NCI-H2227 (cell line): ENCODE measurements around the gene MT1HL1.

Source experiments
- DNase-seq: peaks from one replicate; lab custom pipeline; 2025; ENCODE audit not compliant: unreplicated experiment; lab: John Stamatoyannopoulos, UW

The MT1HL1 gene

GRCh38 chr1:237004116-237004515 lies at the start of gene MT1HL1:
TSS of gene MT1HL1 (minus strand) at chr1:237004441. CDS start at chr1:237004372, 69 bp downstream.
- no peak for DNase-seq

- no peak for DNase-seq
Measured at GRCh38 chr1:237050915-237051314, 46.7 kb upstream of the MT1HL1 start.

GRCh38 chr1:237050185-237050584 lies 45.9 kb upstream of the MT1HL1 start:
- no peak for DNase-seq

GRCh38 chr1:237048803-237049202 lies 44.6 kb upstream of the MT1HL1 start:
- DNase-seq, result no peak

GRCh38 chr1:237045278-237046016 lies 41.2 kb upstream of the MT1HL1 start:
- DNase-seq, result no peak

- DNase-seq, result no peak
Measured at GRCh38 chr1:237043846-237044636, 39.8 kb upstream of the MT1HL1 start.

GRCh38 chr1:237042892-237043576 lies 38.8 kb upstream of the MT1HL1 start:
- no peak for DNase-seq

GRCh38 chr1:237042526-237042891 lies 38.3 kb upstream of the MT1HL1 start:
- DNase-seq, result no peak

- peak; percentile 51 for DNase-seq
Measured at GRCh38 chr1:237041795-237042525, 37.7 kb upstream of the MT1HL1 start, which contains the start of gene RYR2. TSS of gene RYR2 (plus strand) at chr1:237042184. CDS start at chr1:237042522, 338 bp downstream.

- DNase-seq, result no peak
Measured at GRCh38 chr1:237041461-237041794, 37.2 kb upstream of the MT1HL1 start.

GRCh38 chr1:237040823-237041222 lies 36.6 kb upstream of the MT1HL1 start:
- no peak for DNase-seq

GRCh38 chr1:237038211-237038610 lies 34.0 kb upstream of the MT1HL1 start:
- no peak for DNase-seq

GRCh38 chr1:237035759-237036158 lies 31.5 kb upstream of the MT1HL1 start:
- DNase-seq, result no peak

- no peak for DNase-seq
Measured at GRCh38 chr1:237033804-237034203, 29.6 kb upstream of the MT1HL1 start.

GRCh38 chr1:237033061-237033460 lies 28.8 kb upstream of the MT1HL1 start:
- no peak for DNase-seq

- DNase-seq, result no peak
Measured at GRCh38 chr1:237032029-237032428, 27.8 kb upstream of the MT1HL1 start.

GRCh38 chr1:237031480-237031879 lies 27.2 kb upstream of the MT1HL1 start:
- no peak for DNase-seq

GRCh38 chr1:237029850-237030535 lies 25.8 kb upstream of the MT1HL1 start:
- DNase-seq, result no peak

- no peak for DNase-seq
Measured at GRCh38 chr1:237029240-237029639, 25.0 kb upstream of the MT1HL1 start.

GRCh38 chr1:237025358-237026074 lies 21.3 kb upstream of the MT1HL1 start:
- no peak for DNase-seq
